ENCODE data around the gene PACRG.

The PACRG gene

GRCh38 chr6:163185744-163186143, 458.0 kb downstream of the PACRG start:
- no peak for DNase-seq

DNA sequence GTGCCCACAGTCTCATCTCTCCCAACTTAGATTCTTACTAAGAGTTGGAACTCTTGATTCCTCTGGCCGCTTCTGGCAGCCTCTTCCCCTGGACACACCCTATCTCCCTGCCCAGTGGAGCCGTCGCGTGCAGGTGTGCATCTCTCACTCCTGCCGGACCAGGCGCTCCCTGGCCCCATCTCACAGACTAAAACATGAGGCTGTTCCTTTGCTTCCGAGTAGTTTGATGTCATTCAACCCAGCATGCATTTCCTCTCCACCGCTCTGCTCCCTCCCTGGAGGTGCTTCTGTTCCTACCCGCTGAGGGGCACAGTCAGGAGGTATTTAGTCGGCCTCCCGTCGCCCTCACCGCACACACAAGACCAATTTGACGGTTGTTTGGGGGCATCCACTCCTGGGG, 458.8 kb downstream of the PACRG start:
- DNase-seq = no peak

- DNase-seq = no peak
These were observed 459.4 kb downstream of the PACRG start for GRCh38 chr6:163187201-163187600.

GRCh38 chr6:163187606-163188005, 459.8 kb downstream of the PACRG start:
- no peak for DNase-seq

DNA sequence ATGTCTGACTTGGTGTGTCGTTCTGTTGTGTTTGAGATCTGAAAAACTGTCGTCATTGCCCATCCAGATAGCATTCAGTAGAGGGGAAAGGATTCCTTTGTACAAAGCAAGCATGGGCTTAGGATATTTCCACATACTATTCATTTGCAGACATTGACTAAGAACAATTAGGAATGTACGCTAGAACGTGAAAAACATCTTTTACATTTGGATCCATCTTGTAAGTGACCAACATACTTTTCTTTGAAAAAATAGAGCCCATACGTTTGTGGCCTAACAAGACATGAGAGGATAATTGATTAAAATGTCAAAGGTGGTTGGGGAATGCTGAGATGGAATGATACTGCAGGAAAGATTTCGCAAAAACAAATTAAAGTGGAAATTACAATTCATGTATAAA, 461.0 kb downstream of the PACRG start:
- no peak for DNase-seq

GRCh38 chr6:163189609-163190008, 461.8 kb downstream of the PACRG start:
- no peak for DNase-seq

DNA sequence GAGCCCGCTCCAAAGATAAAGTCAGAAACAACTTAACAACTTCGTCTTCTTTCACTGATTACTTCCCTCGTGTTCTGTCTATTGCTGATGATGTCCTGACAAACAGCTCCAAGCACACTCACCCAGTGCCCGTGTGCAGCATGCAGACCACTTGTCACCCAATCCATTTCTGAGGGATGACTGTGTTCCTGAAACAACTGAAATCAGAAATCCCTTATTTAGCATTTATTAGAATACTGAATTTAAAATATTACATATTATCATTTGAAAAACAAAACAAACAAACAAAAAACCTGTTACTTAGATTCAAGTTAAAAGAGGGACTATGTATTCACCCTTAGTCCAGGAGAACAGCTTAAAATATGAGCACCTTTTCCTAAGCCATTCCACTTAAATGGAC, 463.0 kb downstream of the PACRG start:
- DNase-seq = no peak

DNA sequence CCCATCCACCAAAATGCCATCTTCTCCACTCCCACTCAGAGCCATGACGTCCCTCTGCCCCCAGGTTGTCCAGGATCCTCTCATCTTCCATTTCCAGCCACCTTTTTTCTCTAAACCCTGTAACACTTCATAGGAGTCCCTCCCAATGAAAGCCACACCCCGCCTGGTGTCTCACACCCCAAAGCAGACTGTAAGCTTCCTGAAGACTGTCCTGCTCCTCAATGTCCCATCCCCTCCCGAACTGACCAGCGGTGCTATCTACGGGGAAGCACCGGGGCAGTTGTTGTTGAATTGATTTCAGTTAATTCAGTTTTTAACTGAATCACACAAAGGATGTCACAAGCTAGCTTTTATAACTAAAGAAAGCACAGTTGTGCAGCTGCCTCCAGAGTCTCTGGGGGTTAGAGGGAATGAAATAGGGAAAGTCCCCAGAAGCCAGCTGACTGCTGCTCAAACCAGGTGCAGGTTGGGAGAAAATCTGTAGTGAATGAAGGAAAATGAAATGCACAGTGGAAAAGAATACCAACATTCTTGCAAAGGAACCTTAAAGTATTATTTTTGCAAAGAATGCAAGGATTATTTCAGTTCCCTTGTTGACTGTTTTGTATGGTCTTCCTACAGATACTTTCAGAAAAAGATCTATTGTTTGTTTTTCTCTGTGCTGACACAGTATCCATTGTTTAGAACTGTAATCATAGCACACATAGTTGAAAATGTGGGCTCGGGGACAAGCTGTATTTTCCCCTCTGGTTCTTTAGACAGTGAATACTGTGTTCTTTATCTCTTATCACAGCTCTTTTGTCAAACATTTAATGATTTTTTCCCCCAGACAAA, 464.1 kb downstream of the PACRG start:
- no peak for DNase-seq

DNA sequence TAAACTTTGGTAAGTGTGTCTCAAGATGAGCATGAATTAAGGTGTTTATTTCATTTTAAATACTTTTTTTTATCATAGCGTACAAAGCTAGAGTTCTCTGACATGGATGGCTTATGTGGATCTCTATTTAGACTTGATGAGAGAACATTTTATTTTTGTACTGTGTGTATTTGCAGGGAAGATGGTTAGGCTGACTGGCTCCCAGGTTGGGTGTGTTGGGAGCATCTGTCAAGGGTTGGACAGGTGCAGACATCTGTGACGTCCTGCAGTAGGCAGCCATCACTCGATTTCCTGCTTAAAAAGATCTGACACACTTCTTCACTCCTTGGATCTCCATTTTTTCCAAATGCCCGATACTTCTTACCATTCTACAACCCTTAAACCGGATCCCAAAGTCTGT, 464.8 kb downstream of the PACRG start:
- no peak for DNase-seq

DNA sequence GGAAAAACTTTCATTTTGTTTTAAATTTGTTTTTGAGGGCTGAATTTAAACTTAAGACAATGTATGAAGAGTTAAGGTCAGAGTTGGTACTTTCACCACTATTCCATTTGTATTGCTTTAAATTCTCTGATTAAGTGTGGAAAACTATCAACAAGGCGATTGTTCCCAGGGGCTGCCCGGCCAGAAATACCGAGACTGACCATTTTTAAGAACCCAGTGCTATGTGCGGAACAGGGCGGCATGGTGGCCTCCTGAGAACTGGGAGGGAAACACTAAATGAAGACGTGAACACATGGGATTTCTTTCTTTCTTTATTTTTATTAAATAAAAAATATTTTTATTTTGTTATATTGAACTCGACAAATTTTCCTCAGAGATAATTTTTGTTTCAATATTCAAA, 465.6 kb downstream of the PACRG start:
- no peak for DNase-seq

- no peak for DNase-seq
These were observed 468.2 kb downstream of the PACRG start for GRCh38 chr6:163195721-163196691.

- DNase-seq = no peak
These were observed 470.1 kb downstream of the PACRG start for GRCh38 chr6:163197839-163198238.

DNA sequence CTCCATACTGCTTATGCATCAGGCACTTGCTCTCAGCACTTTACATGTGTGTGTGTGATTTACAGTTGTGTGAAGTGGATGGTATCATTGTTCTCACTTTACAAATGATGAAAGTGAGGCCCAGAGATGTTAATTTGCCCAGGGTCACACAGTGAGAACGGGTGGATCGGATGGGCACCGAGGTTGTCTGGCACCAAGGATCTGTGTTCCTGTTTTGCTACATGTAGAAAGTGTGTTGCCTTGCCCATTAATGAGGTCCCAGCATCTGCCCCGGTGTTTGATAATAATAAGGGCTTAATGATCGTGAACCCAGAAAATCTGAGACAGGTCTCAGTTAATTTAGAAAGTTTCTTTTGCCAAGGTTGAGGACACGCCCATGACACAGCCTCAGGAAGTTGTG, 470.6 kb downstream of the PACRG start:
- DNase-seq = no peak

DNA sequence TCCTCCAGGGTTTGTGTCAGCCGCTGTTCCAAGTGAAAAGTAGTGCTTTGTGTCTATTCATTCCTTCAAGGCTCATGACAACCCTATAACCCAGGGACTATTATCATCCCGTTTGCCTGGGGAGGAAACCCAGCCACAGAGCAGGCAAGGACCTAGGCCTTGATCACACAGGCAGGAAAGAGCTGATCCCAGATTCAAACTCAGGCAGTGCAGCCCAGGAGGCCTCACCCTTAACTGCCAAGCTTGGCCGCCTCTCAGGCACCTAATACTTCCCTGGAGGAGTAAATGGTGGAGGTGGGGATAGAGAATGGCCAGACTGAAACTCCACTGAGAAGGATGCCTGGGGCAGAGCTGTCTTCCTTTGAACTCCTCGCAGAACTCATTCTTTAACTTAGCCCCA, 471.6 kb downstream of the PACRG start:
- DNase-seq = no peak

- DNase-seq = no peak
These were observed 472.5 kb downstream of the PACRG start for GRCh38 chr6:163200289-163200688.

DNA sequence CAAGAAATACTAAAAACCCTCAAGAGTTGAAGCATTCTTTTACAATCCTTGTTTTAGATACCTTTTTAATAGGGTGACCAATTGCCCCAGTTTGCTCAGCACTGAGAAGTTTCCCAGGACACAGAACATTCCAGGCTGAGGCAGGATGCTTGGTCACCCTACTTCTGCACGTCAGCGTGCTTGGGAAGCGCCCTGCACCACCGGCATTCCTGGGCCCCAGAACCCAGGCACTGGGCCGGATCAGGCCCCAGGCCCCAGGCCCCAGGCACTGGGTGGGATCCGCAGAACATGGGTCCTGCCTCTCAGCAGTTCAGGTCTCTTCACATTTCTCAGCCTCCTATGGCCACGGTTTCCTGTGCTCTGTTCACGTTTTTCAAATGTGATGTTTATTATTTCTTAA, 472.9 kb downstream of the PACRG start:
- DNase-seq = no peak

DNA sequence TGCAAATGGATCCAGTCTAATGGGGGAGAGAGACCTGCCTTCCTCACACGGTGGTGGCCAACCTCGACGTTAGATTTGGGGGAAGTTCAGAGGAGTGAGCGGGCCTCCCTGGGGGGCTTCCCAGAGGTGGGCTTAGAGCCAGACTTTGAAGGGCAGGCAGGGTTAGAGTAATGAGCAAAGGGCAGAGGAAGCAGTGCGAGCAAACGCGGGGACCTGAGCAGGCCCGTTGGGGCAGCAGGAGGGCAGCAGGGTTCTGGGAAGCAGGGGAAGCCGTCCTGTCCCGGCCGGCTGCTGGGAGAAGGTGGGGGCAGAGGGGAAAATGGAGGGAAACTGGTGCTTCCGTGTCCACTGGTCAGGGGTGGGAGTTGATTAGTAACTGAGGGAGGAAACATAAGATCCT, 474.1 kb downstream of the PACRG start:
- DNase-seq = no peak

DNA sequence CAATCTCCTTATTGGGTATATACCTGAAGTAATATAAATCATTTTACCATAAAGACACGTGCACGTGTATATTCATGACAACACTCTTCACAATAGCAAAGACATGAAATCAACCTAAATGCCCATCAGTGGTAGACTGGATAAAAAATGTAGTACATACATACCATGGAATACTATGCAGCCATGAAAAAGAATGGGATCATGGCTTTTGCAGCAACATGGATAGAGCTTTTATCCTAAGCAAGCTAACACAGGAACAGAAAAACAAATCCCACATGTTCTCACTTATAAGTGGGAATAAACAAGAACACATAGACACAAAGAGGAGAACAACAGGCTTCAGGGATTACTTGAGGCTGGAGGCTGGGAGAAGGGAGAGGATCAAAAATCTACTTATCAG, 478.4 kb downstream of the PACRG start:
- DNase-seq = no peak

GRCh38 chr6:163207431-163208383, 479.9 kb downstream of the PACRG start:
- DNase-seq = no peak

- no peak for DNase-seq
These were observed 481.2 kb downstream of the PACRG start for GRCh38 chr6:163209005-163209404.

- DNase-seq = no peak
These were observed 484.3 kb downstream of the PACRG start for GRCh38 chr6:163212123-163212522.

DNA sequence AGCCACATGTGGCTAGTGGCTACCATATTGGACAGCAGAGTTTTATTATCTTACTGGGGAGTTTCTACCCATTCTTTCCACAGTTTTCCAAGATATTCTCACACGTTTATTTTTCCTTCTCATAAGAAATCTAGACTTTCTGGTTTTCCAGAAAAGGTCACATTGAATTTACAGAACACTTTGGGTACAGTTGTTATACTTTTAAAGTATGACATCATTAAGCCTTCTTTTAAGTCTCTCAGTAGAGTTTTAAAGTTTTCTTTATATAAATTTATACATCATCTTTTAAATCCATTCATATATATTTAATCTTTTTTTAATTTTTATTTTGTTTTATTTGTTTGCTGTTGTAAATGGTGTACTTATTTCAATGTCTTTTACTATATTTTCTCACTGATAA, 486.5 kb downstream of the PACRG start:
- no peak for DNase-seq

- no peak for DNase-seq
These were observed 490.7 kb downstream of the PACRG start for GRCh38 chr6:163218361-163218894.

All from stimulated activated CD4-positive, alpha-beta T cell treated with anti-CD3 and anti-CD28 coated beads, Interleukin-12 subunit alpha, Interleukin-12 subunit beta, amount 100 ng/mL, for 4 hours (primary cell).